Measurements from ENCODE around the gene RALBP1. TPM values are rescaled to one million over a fixed set of nuclear protein-coding genes. Genes with fewer than 3 reads are reported as not detected.

RALBP1 gene
- polyA plus RNA-seq, 1 donor from 2014 or later, result 49.8 TPM

Other genes with a start within 250 kb of the RALBP1 start
- gene TWSG1, start 140.7 kb upstream of the RALBP1 start, polyA plus RNA-seq, result 2.9 TPM
- 12.6 TPM for gene PPP4R1, start 139.0 kb downstream of the RALBP1 start, polyA plus RNA-seq
- 192 TPM for gene RAB31, start 232.8 kb downstream of the RALBP1 start, polyA plus RNA-seq